Keratinocyte (primary cell): ENCODE results near the gene HRH3.

Experiments
- EZH2 ChIP-seq: IDR thresholded peaks from one replicate; pipeline ENCODE4 v1.6.1; 2012; ENCODE audit warnings: inconsistent platforms, mild to moderate bottlenecking, low read length, moderate library complexity
- TF ChIP-seq, protein P1 (sequence below), 3 experiments: IDR thresholded peaks in 1 of 3; conservative IDR thresholded peaks in 1 of 3; optimal IDR thresholded peaks in 1 of 3; 2 replicates in 2 of 3; 3 replicates in 1 of 3; pipeline versions ENCODE3 to v1.5.1; 2011; ENCODE audit warnings: low read length in 3 of 3, mild to moderate bottlenecking in 3 of 3, moderate library complexity in 2 of 3, control low read depth in 1 of 3, inconsistent platforms in 1 of 3; ENCODE audit not compliant: insufficient read depth in 2 of 3; ENCODE audit errors: extremely low read depth in 1 of 3

DNA sequence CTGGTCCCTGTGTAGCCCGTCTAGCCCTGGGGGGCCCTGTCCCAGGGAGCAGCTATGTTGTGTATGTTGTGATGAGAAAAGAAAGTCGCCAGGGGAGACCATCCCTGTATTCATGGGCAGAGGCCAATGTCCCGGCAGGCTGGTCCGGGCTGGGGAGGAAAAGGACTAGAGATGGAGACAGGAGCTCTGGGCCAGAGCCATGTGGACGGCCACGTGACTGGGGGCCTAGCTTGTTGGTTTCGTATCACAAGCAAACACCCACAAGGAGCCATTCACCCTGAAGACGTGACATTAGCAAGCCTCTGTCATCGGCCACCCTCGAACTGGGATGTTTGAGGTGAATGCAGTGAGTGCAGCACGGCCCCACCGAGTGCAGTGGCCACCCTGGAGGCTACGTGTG is 2.9 kb upstream of the HRH3 start:
- TF ChIP-seq, protein P1, sequence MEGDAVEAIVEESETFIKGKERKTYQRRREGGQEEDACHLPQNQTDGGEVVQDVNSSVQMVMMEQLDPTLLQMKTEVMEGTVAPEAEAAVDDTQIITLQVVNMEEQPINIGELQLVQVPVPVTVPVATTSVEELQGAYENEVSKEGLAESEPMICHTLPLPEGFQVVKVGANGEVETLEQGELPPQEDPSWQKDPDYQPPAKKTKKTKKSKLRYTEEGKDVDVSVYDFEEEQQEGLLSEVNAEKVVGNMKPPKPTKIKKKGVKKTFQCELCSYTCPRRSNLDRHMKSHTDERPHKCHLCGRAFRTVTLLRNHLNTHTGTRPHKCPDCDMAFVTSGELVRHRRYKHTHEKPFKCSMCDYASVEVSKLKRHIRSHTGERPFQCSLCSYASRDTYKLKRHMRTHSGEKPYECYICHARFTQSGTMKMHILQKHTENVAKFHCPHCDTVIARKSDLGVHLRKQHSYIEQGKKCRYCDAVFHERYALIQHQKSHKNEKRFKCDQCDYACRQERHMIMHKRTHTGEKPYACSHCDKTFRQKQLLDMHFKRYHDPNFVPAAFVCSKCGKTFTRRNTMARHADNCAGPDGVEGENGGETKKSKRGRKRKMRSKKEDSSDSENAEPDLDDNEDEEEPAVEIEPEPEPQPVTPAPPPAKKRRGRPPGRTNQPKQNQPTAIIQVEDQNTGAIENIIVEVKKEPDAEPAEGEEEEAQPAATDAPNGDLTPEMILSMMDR (optimal IDR thresholded peaks at IDR 0.05 in 1 of 3, IDR thresholded peaks at IDR 0.05 in 1 of 3, conservative IDR thresholded peaks at IDR 0.05 in 1 of 3; ENCODE audit: extremely low read depth in 1 of 3, insufficient read depth in 2 of 3, low read length in 3 of 3): no peak
- TF ChIP-seq EZH2: no peak
